ENCODE data around the gene EPS15. TPM values are rescaled to one million over a fixed set of nuclear protein-coding genes. Genes with fewer than 3 reads are reported as not detected.
A peak's percentile ranks its signal among the peaks of the same experiment; 100 is the strongest.
"Not testable (repeated sequence)": the region's sequence is repeated elsewhere in the genome, so short reads cannot be mapped to it uniquely, and the experiment has no call there.

Gene EPS15
- polyA plus RNA-seq, 3 donors = 41.1 to 44.9 (median 41.6) TPM

DNA sequence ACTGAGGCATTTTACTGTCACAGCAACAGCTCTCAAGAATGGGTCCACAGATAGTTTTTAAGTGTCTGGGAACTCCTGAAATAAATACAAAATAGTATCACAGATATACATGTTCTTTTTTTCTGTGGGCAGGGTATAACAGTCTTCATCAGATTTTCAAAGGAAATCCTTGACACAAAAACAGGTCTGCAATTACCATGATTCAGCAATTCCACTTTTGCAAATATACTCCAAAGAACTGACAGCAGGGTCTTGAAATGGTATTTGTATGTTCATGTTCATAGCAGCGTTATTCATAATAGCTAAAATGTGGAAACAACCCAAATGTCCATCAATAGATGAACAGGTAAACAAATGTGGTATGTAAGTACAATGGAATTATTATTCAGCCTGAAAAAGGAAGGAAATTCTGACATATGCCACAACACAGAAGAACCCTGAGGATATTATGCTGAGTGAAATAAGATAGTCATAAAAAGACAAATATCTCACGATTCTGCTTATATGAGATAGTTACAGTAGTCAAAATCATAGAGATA is 85.0 kb downstream of the EPS15 start:
- no peak for DNase-seq (ENCODE audit: low read depth in 3 of 3, low spot score in 2 of 3)

DNA sequence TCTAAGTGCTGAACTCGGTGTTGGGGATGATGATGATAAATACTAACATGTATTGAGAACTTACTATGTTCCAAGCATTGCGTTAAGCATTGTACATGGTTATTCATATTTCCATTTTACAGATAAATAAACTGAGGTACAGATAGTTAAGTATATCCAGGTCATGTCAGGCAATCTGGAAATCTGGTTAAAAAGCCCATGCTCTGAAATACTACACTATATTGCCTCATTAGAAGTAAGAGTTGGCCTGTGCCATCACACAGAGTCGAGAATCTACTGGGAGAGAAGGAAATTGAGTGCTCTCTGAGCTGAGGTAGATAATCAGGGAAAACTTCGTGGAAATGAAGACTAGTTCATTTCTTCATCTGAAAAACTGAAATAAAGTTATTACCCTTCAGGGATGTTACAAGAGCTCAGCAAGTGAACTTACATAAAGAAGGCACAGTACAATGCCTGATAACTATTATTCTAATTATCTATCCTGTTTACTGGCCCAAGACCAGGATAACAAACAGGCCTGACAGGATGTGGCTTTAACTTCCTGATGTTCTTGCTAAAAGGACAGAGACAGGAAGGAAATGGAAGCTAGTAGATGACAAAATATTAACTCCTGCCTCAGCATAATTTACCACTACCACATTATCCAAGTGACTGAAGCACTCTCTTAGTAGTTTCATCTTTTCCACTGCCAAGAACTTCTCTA is 85.6 kb downstream of the EPS15 start:
- DNase-seq (ENCODE audit: low read depth in 3 of 3, low spot score in 2 of 3) = no peak

DNA sequence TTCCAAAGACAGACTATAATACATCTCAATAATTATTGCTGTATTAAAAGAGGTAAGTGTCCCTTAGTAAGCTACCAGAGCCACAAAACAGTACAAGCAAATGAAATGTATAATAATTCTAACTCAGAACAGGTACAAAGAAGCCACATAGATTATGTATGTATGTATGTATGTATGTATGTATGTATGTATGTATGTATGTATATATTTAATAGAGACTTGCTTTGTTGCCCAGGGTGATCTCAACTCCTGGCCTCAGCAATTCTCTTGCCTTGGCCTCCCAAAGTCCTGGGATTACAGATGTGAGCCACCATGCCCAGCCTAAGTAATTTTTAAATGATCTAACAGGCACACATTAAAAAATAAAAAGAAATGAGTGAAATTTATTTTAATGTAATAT is 86.9 kb downstream of the EPS15 start:
- DNase-seq (ENCODE audit: low read depth in 3 of 3, low spot score in 2 of 3) = no peak

DNA sequence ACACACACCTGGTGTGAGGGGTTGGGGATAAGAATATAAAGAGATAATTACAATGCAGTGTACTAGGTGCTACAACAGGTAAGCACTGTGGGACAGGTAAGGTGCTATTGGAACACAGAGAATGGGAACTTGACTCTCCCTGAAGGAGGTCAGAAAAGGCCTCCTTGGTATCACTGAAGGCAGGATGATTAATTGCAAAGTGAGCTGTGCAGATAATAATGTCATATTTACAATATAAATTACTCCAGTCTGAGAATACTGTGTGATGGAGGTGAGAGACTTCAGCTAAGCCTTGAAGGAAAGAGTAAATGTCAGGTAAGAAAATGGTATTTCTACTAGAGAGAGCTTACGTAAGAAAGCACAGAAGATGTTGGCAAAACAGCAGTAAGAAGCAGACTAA is 91.6 kb downstream of the EPS15 start:
- no peak for DNase-seq (ENCODE audit: low read depth in 3 of 3, low spot score in 2 of 3)

DNA sequence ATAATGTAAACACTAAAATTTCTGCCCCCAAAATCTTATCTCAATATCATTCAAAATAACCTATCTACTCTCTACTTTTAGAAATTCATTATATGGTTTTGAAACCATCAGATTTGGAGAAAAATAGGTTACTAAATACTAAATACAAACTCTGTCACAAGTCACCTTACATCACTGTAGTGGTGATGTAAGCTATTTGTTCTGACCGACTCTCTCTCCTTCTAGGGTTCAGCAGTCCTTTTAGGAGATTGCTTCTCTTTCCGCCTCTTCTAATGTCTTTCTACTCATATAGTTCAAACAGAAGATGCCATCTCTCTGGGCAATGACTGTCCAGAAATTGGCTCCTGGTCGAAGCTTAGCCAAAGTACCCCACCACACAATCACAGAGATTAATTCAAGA is 93.1 kb downstream of the EPS15 start:
- DNase-seq (ENCODE audit: low read depth in 3 of 3, low spot score in 2 of 3) = no peak

DNA sequence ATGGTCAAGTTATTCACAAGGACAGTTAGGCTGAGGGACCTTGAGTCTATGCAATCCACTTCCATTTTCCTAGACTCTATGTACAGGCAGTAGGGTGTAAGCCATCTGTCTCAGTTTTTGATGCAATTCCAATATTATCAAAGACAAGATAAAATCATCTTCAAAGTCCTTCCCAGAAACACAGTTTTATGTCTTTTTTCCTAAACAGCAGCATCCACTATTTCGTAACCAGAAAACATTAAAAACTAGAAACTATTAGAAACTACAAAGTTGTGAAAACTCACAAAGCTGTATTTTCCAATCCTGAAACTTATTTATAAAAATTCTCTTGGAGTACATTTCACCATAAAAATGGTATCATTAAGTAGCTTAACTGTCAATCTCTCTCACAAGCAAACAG is 93.8 kb downstream of the EPS15 start:
- DNase-seq (ENCODE audit: low read depth in 3 of 3, low spot score in 2 of 3) = no peak

DNA sequence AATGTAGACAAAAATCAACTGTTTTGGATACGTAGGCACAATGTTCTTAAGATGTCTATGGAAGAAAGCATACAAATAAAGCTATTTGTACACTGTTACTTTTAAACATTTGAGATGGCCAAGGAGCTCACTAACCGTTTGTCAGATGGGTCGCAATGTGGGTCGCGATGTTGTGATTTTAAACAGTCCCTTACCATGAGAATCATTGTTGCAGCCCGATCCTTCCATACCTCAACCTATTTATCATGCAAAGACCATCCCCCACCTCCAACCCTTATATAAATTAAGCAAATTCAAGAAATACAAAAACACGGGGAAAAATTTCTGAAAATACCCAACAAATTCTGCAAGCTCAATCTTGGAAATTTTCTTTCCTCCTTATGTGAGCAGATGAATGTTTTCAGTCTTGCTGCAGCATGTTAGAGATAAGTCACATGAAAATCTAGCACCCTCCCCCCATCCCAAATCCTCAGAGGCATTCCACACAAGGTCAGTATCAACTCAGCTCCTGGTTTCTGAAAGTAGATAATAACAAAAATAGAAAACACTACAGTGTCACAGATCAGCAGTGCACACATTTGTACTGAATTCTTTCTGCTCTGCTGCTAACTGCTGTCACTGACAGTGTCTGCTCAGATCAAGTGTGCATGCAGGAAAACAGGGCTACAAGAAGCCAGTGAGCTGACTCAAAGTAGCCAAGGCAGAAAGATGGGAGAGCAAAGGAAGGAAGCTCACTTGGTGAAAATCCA is 95.8 kb downstream of the EPS15 start:
- DNase-seq (ENCODE audit: low read depth in 3 of 3, low spot score in 2 of 3) = no peak

DNA sequence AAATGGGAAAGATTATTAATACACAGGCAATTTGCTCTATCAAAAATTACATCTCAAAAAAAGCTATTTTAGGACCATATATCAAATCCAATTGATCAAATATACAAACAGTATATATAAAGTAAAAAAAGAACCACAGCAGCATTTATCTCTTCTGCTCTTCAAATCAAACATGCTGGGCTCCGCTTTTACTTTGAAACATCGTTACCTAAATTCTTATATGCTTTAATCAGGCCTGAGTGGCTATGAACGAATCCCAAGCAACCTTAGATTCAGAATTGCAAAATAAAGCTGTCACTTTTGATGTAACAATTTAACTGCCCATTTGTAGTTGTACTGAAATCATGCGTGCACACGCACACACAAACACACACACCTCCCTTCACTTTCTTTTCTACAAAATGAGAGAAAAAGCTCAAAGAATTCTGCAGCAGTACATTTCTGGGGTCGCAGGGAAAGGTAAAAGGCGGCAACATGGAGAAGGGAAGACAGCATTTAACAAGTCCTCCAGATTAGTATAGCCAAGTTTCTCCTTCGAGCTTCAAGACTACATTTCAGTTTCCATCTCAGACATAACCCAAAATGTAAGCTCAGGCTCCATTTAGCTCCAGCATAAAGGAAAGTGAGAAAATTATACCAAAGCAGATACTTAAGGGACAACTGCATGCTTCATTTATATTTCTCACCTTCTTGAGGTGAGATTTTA is 96.5 kb downstream of the EPS15 start:
- DNase-seq (ENCODE audit: low read depth in 3 of 3, low spot score in 2 of 3) = no peak

DNA sequence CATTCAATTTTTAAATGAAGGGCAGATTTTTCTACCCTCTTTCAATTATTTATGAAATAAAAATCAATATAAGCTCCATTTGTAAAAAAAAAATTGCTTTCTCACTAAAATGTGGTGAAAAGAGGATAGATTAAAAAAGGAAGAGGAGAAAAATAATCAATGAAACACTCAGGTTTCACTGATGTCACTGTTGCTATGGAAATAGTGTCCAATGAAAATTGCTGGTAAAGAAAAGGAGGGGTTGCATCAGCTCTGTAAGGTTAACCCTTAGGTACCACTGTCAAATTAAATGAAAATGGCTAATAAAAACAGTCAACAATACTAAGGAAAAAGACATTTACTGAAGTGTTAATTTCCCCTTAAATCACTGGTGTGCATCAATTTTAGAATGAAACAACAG is 97.1 kb downstream of the EPS15 start:
- DNase-seq (ENCODE audit: low read depth in 3 of 3, low spot score in 2 of 3) = peak; percentile 47 to 61 (median 48)

DNA sequence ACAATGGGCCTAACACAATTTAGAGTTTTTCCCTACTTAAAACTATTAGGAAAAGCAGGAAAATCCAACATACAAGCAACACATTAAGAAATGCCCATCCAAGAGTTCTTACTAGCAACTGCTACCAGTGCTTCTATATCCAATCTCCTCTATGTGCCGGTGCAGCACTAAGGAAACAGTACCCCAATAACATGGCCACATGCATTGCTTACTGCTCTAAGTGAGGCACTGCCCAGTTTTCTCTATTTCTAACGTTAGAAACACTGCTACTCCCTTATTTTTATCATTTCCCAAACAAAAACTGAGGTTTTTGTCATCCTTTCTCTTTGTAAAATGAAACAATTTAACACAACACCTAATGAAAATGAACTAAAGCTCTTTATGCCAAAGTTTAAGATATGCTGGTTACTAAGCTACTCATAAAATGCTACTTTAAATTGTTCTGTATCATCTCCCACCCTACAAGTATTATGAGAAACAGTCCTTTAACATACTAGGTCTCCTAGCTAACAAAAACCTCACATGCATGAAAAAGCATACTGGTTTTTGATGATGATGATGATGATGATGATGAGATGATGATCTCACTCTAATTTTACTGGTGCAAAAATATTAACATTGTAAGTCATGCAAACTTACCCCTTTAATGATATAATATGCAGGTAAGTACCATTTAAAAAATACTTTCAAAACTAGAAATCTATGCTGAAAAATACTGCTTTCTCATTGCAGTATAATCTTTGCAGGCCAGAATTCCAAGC is 98.0 kb downstream of the EPS15 start:
- DNase-seq (ENCODE audit: low read depth in 3 of 3, low spot score in 2 of 3) = no peak

DNA sequence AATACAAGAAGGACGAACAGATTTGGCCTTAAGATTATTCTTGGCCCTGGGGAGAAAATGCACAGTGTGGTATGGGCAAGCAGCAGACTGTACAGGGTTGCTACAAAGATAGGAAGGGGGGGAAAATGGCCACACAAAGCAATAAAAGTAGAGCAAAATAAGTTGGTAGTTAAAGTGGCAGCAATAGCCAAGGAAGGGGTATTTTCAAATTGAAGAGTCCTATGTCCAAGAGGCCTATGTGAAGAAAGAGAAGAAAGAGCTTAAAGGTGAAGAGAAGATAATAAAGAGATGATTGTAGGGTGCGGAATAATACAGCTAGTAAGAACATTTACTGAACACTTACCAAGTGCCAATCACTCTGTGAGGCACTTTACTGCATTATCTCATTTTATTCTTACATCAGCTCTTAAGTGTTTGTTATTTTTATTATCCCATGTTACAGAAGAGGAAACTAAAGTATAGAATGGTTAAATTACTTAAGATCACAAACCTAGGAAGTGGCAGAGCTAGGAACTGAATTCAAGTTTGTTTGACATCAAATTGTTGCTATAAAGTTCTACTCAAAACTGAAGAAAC is 100.6 kb downstream of the EPS15 start:
- DNase-seq (ENCODE audit: low read depth in 3 of 3, low spot score in 2 of 3) = no peak

DNA sequence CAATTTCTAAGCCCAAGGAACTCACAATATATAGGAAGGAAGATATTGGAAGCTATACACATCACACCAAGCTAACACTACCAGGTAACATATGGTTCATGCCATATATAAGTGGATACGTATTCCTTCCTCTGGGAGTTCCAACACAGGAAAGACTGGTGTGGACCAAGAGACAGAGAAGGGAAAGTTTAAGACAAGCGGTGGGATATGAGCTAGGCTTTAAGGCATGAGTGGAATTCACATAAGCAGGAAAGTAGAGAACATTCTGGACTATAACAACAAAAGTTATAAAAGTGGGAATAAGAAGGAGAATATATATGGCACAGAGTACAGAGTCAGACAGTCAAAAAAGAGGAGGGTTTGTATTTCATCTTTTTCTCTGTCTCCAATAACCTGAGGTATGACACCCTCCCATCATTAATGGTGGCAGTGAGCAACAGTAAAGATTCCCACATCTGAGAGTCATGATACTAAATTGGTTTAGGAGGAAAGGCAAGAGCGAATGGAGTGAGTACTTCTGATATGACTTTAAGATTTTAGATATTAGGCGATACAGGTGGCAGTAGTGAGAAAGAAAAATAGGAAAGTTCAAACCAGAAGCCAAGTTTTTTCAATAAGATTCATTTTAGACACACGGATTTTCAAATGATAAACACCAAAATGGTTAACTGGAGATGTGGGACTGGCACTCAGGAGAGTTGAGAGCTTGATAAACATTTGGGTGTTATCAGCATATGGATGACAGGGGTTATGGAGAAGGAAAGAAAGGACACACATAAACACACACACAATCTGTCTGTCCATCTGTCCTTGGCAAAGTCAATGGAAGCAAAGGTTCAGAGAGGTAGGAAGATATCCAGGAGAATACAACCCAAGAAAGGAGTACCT is 101.3 kb downstream of the EPS15 start:
- no peak for DNase-seq (ENCODE audit: low read depth in 3 of 3, low spot score in 2 of 3)

DNA sequence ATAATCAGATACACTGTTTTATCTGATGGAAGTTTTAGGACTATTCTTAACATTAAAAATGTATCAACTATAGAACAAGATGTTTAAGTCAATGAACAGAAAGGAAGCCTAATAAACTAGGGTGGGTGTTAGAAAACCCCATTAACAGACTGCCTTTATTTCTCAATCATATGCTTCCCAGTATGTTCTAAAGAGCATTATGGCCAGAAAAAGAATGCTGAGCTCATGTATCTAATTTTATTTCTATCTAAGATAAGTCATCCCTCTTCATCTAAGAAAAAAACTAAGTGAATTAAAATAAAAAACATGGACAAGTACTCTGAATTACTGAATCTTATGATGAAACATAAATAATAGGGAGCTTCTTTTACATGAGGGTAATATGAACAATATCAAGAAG is 102.2 kb downstream of the EPS15 start:
- DNase-seq (ENCODE audit: low read depth in 3 of 3, low spot score in 2 of 3) = no peak

DNA sequence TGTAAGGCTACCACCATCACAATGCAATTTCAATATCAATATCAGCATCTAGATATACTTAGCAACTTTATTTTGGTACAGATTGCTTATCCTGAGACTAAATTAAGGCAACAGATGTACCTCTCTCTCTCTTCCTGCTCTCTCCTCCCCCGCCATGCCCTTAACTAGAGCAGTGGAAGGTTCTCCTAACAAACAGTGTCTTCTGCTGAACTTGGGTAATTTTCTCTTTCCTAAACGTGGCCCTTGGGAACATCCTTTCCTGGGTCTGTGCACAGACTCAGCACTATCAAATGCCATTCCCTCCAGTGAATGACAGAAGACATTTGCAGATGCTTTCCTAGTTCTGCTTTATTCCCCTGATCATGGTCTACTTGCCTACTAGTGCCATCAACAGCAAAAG is 103.1 kb downstream of the EPS15 start:
- no peak for DNase-seq (ENCODE audit: low read depth in 3 of 3, low spot score in 2 of 3)

DNA sequence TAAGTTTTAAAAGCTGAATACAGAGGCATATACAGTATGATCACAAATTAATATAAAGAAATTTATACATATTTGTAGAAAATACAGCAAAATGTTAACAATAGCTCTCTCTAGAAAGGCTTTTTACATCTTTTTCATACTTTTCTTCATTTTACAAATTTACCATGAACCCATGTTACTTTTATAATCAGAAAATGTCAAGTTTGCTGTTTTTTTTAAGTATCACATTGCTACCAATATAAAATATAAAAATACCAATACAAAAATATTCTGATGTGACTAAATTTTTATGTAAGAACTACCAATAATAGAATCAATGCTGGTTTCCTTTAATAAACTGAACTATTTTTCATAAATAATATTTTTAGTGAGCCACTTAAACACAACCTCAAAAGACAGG is 104.3 kb downstream of the EPS15 start:
- no peak for DNase-seq (ENCODE audit: low read depth in 3 of 3, low spot score in 2 of 3)

DNA sequence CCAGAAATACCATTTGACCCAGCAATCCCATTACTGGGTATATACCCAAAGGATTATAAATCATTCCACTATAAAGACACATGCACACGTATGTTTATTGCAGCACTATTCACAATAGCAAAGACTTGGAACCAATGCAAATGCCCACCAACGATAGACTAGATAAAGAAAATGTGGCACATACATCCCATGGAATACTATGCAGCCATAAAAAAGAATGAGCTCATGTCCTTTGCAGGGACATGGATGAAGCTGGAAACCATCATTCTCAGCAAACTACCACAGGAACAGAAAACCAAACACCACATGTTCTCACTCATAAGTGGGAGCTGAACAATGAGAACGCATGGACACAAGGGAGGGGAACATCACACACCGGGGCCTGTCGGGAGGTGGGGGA is 107.2 kb downstream of the EPS15 start:
- DNase-seq (ENCODE audit: low read depth in 3 of 3, low spot score in 2 of 3) = not testable (repeated sequence)

DNA sequence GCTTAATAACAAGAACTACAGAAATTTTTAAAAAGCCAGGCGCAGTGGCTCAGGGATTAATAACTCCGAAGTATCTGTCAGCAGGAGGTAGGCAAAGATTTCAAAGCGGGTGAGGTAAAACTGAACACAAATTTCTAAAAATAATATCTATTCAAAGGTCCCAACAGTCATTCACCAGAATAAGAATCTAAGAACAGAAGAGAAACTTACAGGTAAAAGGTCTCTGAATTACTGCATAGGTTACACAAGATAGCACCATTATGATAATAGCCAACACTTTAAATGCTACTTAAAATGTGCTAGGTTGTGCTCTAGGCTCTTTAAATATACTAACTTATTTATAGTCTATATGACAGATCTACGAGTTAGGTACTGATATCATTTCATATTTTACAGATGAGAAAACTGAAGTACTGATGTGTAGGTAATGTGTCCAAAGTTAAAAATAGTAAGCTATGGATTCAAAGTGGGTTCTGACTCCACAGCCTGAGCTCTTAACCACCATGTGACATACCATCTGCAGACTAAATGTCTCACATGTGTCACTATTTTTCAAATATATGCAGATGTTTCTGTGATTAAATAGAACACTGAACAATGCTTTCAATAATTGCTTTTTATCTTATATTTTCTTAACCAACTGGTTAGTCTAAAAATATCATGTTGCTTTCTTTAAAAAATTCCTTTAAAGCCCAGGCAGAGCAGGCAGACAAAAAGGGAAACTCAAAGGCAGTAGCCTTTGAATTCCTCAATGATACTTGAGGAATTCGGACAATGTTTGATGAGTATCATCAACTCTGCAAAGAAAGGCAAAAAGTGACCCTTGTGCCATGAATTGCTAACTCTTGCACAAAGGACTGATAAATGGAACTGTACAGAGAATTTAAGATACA is 108.3 kb downstream of the EPS15 start:
- no peak for DNase-seq (ENCODE audit: low read depth in 3 of 3, low spot score in 2 of 3)

DNA sequence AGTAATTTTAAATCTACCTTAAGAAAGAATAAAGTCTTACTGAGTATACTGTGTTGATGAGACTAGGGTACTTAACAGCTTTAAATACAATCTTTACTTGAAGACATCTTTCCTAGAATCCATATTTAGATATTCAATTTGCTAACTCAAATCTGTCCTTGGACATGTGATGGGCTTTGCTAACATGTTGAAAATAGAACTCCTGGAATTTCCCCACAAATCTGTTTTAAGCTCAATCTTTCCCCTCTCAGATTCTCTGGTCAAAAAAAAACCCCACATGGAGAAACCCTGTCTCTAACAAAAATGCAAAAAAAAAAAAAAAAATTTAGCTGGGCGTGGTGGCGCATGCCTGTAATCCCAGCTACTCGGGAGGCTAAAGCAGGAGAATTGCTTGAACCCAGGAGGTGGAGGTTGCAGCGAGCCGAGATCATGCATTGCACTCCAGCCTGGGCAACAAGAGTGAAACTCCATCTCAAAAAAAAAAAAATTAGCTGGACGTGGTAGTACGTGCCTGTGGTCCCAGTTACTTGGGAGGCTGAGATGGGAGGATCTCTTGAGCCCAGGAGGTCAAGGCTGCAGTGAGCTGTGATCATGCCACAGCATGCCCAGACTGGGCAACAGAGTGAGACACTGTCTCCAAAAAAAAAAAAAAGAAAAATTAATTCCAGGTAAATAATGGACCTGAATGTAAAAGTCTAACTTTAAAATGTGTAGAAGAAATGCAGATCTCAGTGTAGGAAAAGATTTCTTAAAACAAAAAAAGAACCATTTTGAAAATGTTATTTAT is 109.1 kb downstream of the EPS15 start:
- not testable (repeated sequence) for DNase-seq (ENCODE audit: low read depth in 3 of 3, low spot score in 2 of 3)
